GM18909 (cell line): ENCODE data around the gene EEF1E1.
"Not testable (repeated sequence)": the region's sequence is repeated elsewhere in the genome, so short reads cannot be mapped to it uniquely, and the experiment has no call there.

Experiments
- ATAC-seq: cut with Tn5 transposase; IDR thresholded peaks from one replicate; pipeline ENCODE4 v1.9.1; 2021; ENCODE audit warnings: mild to moderate bottlenecking; ENCODE audit not compliant: unreplicated experiment, poor library complexity

EEF1E1 gene

GRCh38 chr6:8064638-8065518, 37.5 kb downstream of the EEF1E1 start:
- ATAC-seq: no peak

GRCh38 chr6:8063761-8064637, 38.3 kb downstream of the EEF1E1 start, which contains the start of gene BLOC1S5:
BLOC1S5 (minus strand) TSS chr6:8064389; CDS start chr6:8064376, 13 bp downstream.
- ATAC-seq: peak; percentile 92

GRCh38 chr6:8061736-8062135, 40.6 kb downstream of the EEF1E1 start:
- no peak for ATAC-seq

DNA sequence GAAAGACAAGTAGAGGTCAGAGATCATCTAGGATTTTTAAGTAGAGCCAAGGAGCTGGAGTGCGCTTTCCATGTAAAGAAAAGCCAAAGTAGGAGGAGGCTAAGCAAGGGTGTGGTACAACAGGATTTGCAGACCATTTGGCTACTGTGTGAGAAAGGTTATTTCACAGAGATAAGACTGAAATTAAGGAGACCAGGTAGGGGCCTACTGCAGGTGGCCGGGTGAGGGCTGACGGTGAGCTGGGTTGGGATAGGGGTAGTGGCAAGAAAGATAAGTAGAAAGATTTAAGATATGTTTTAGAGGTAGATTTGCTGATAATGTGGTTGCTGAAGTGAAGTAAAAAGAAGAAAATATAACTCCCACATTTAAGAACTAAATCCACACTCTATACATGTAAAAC, 42.0 kb downstream of the EEF1E1 start:
- ATAC-seq: no peak

GRCh38 chr6:8059129-8059528, 43.2 kb downstream of the EEF1E1 start:
- no peak for ATAC-seq

GRCh38 chr6:8057793-8058192, 44.6 kb downstream of the EEF1E1 start:
- no peak for ATAC-seq

GRCh38 chr6:8057263-8057662, 45.1 kb downstream of the EEF1E1 start:
- no peak for ATAC-seq

DNA sequence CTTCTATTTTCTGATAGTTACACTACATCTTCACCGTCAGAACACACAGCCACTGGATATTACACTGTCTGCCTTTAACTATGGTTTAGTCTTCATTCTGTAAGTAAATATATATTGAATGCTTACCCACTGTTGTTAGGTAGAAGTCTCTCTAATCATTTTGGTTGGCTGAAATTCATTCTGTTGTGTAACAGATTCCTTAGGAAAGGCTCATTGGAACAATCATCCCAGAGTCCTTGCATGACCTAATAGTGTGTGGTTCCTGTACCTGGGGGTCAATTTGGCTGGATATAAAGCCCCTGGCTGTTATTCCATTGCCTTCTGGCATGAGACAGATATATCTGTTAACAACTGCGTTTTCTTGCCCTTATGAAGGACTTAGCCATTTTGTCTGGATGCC, 48.1 kb downstream of the EEF1E1 start:
- no peak for ATAC-seq

- ATAC-seq: no peak
Measured at GRCh38 chr6:8047541-8048292, 54.6 kb downstream of the EEF1E1 start.

DNA sequence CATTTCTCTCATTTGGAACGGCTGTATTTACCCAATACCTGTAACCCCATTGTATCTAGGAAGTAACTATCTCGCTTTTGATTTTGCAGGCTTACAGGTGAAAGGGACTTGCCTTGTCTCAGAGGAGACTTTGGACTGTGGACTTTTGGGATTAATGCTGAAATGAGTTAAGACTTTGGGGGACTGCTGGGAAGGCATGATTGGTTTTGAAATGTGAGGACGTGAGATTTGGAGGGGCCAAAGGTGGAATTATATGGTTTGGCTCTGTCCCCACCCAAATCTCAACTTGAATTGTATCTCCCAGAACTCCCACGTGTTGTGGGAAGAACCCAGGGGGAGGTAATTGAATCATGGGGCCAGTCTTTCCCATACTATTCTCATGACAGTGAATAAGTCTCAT, 56.6 kb downstream of the EEF1E1 start:
- not testable (repeated sequence) for ATAC-seq

DNA sequence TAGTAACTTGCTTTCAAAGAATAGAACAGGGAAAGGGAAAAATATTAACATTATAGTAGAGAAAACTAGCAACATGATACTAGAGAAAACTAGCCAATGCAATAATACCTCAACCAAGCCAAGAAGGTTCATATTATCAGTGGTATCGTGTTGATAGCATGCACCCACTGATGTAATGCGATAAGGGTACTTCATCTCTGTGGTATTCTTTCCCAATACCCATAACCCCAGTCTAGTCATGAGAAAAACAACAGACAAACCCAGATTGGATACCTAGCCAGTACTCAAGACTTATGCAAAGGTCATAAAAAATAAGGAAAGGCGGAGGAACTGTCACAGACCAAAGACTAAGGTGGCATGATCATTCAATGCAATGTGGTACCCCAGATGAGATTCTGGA, 59.1 kb downstream of the EEF1E1 start:
- ATAC-seq: no peak

- no peak for ATAC-seq
Measured at GRCh38 chr6:8041913-8042583, 60.3 kb downstream of the EEF1E1 start.

DNA sequence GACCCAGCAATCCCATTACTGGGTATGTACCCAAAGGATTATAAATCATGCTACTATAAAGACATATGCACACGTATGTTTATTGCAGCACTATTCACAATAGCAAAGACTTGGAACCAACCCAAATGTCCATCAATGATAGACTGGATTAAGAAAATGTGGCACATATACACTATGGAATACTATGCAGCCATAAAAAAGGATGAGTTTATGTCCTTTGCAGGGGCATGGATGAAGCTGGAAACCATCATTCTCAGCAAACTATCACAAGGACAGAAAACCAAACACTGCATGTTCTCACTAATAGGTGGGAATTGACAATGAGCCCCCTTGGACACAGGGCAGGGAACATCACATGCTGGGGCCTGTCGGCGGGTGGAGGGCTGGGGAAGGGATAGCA, 68.2 kb downstream of the EEF1E1 start:
- ATAC-seq: not testable (repeated sequence)

GRCh38 chr6:8030920-8031319, 71.4 kb downstream of the EEF1E1 start:
- ATAC-seq: no peak
